ENCODE measurements around the gene SPAG17. TPM values are rescaled to one million over a fixed set of nuclear protein-coding genes. Genes with fewer than 3 reads are reported as not detected.

Gene SPAG17
- total RNA-seq, 1 donor from 2014 or later = 0.52 TPM

DNA sequence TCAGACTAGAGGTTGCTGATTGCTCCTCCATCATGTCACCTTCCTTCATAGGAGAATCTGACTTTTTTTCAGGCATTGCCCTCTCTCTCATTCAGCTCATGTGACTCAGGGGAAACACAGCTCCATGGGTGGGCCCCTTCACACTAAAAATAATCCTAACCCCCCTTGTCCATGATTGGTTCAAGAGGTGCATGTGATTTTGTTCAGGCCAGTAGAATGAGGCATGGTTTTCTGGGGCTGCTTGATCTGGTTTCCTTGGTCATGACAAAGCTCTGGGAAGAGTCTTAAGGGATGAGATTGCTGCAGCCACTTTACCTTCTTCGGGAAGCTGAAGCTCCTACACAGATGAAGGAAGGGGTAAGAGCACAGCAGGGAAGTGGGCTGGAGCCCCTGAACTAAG, 56.3 kb downstream of the SPAG17 start:
- Histone ChIP-seq H3K27ac (ENCODE audit: low read depth, low read length) (no peak overlapping the region), H3K9ac (ENCODE audit: low read depth in 1 of 3, low read length in 3 of 3) (no peak overlapping the region), H3K4me3 (ENCODE audit: low read length in 3 of 3) (no peak overlapping the region), H3K9me3 (ENCODE audit: control insufficient read depth in 3 of 3, low read length in 3 of 3) (no peaks in the 10 kb centered on the region), H3K4me1 (ENCODE audit: control insufficient read depth in 3 of 3, insufficient read depth in 3 of 3, low read length in 3 of 3) (no peaks in the 10 kb centered on the region), H3K36me3 (ENCODE audit: control insufficient read depth in 3 of 3, insufficient read depth in 3 of 3, low read length in 3 of 3) (no peaks in the 10 kb centered on the region), H3K27me3 (ENCODE audit: control insufficient read depth in 3 of 3, insufficient read depth in 3 of 3, low read length in 3 of 3) (no peaks in the 10 kb centered on the region)

DNA sequence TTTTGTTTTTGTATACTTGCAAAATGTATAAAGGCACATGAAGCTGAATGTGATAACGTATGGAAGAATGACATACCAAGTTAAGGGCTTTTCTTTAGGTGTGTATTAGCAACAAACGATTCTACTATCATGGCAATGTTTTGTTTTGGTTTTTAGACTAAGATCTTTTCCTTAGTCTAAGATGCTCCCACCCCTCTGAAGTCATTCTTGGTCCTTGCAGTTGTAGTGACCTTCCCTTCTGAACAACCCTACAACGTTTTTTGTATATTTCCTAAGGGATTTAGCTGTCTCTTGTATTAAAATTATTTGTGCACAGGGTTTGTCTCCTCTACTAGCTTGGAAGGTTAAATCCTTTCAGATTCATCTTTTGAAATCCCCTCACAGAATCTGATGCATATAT, 61.0 kb downstream of the SPAG17 start:
- no peak overlapping the region for H3K27ac ChIP-seq (ENCODE audit: low read depth, low read length)
- no peak overlapping the region for H3K4me3 ChIP-seq (ENCODE audit: low read length in 3 of 3)
- H3K9ac ChIP-seq (ENCODE audit: low read depth in 1 of 3, low read length in 3 of 3) = no peak overlapping the region

DNA sequence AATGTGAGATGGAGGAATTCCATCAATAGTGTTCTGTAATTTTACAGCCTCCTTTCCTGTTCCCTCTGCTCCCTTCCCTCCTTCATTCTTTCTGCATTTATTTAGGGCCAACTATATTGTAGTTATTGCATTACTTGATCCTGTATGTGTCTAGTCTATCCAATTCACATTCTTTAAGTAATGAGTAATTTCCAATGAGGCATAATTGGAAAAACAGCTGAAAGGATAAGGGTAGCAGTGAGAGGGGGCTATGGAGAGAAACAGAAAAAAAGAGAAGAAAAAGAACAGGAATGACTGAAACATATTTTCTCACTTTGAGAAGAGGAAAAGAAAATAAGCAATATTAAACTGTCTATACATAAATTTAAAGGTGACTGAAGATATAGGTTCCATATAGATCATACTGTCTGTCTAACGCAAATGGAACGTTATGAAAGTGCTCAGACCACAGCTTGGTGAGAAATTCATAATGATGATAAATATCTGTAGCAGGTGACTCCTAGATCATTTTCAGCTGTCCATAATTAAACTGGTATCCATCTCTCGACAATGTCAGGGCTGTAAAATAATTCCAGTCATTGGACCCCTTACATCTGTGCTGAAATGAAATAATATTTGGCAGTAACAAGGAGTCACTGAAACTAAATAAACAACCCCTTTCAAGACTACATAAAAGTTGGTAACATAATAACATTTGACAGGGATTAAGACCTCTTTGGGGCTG, 61.8 kb downstream of the SPAG17 start:
- H3K9ac ChIP-seq (ENCODE audit: low read depth in 1 of 3, low read length in 3 of 3) = no peak overlapping the region
- peaks cover 0 to 6% (median 0%) of the 10 kb centered on the region in 3 donors for H3K4me1 ChIP-seq (ENCODE audit: control insufficient read depth in 3 of 3, insufficient read depth in 3 of 3, low read length in 3 of 3)
- no peak overlapping the region for H3K4me3 ChIP-seq (ENCODE audit: low read length in 3 of 3)
- no peaks in the 10 kb centered on the region for H3K9me3 ChIP-seq (ENCODE audit: control insufficient read depth in 3 of 3, low read length in 3 of 3)
- no peaks in the 10 kb centered on the region for H3K36me3 ChIP-seq (ENCODE audit: control insufficient read depth in 3 of 3, insufficient read depth in 3 of 3, low read length in 3 of 3)
- no peak overlapping the region for H3K27ac ChIP-seq (ENCODE audit: low read depth, low read length)
- no peaks in the 10 kb centered on the region for H3K27me3 ChIP-seq (ENCODE audit: control insufficient read depth in 3 of 3, insufficient read depth in 3 of 3, low read length in 3 of 3)

More for the DNA sequence above, 61.0 kb downstream of the SPAG17 start:
- no peaks in the 10 kb centered on the region for H3K36me3 ChIP-seq (ENCODE audit: control insufficient read depth in 3 of 3, insufficient read depth in 3 of 3, low read length in 3 of 3)
- peaks cover 0 to 2% (median 0%) of the 10 kb centered on the region in 3 donors for H3K4me1 ChIP-seq (ENCODE audit: control insufficient read depth in 3 of 3, insufficient read depth in 3 of 3, low read length in 3 of 3)
- no peaks in the 10 kb centered on the region for H3K27me3 ChIP-seq (ENCODE audit: control insufficient read depth in 3 of 3, insufficient read depth in 3 of 3, low read length in 3 of 3)
- no peaks in the 10 kb centered on the region for H3K9me3 ChIP-seq (ENCODE audit: control insufficient read depth in 3 of 3, low read length in 3 of 3)

DNA sequence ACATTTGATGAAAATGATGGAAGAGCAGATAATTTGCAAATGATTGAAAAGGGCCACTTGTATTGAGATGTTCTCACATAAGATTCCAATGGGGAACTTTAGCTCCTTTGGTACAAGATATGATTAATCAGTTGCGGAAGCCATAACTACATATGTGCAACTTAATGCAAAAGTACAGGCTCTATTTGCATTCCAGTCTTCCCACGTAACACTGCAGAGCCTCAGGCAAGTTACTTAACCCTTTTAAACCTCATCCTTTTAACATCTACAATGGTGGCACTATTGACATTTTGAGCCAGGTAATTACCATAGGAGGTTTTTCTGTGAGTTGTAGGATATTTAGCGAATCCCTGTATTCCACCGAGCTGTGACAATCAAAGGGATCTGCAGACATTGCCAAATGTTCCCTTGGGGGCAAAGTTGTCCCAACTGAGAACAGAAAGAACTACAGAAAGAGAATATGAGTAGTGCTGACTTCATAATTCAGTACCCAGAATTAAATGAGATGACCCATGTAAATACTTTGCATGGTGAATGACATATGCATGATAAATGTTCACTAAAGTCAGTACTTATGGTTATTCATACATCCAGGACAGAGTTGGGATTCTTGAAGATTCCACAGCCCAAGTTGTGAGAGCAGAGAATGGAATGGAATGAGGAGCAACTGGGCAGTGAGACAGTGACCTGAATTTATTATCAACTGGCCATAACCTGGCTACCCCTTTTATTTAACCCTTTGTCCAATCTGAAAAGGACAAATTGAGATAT, 62.6 kb downstream of the SPAG17 start:
- Histone ChIP-seq H3K9me3 (ENCODE audit: control insufficient read depth in 3 of 3, low read length in 3 of 3) (no peaks in the 10 kb centered on the region), H3K27me3 (ENCODE audit: control insufficient read depth in 3 of 3, insufficient read depth in 3 of 3, low read length in 3 of 3) (no peaks in the 10 kb centered on the region), H3K36me3 (ENCODE audit: control insufficient read depth in 3 of 3, insufficient read depth in 3 of 3, low read length in 3 of 3) (no peaks in the 10 kb centered on the region), H3K27ac (ENCODE audit: low read depth, low read length) (no peak overlapping the region), H3K9ac (ENCODE audit: low read depth in 1 of 3, low read length in 3 of 3) (no peak overlapping the region), H3K4me3 (ENCODE audit: low read length in 3 of 3) (no peak overlapping the region), H3K4me1 (ENCODE audit: control insufficient read depth in 3 of 3, insufficient read depth in 3 of 3, low read length in 3 of 3) (peaks cover 0 to 9% (median 1%) of the 10 kb centered on the region in 3 donors)

DNA sequence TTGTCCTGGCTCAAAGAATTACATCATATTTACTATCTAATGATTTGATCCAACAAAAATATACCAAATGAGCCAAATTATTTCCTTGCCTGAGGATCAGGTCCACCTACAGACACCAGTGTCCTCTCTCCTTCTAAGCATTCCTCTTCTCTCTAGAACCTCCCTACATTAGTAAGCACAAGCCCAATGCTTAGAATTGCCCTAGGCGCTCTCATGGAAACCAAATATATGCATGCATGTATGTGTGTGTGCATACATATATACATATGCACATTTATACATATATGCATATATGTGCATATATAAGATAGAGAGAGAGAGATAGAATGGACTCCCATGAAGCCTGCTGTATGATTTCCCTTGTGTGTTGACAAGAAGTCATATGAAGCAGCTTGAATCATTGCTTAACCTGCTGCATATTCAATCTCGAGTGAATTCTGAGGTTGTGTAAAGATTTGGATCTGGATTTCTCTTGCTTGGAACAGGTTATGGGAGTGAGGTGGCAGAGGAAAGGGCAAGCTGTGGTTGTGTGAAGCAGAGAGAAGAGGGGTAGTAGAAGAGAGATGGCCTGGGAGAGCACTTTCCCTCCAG, 66.1 kb downstream of the SPAG17 start:
- Histone ChIP-seq H3K4me3 (ENCODE audit: low read length in 3 of 3) (no peak overlapping the region), H3K27me3 (ENCODE audit: control insufficient read depth in 3 of 3, insufficient read depth in 3 of 3, low read length in 3 of 3) (no peaks in the 10 kb centered on the region), H3K9me3 (ENCODE audit: control insufficient read depth in 3 of 3, low read length in 3 of 3) (no peaks in the 10 kb centered on the region), H3K36me3 (ENCODE audit: control insufficient read depth in 3 of 3, insufficient read depth in 3 of 3, low read length in 3 of 3) (no peaks in the 10 kb centered on the region), H3K4me1 (ENCODE audit: control insufficient read depth in 3 of 3, insufficient read depth in 3 of 3, low read length in 3 of 3) (peaks cover 0 to 12% (median 3%) of the 10 kb centered on the region in 3 donors), H3K9ac (ENCODE audit: low read depth in 1 of 3, low read length in 3 of 3) (no peak overlapping the region), H3K27ac (ENCODE audit: low read depth, low read length) (no peak overlapping the region)

DNA sequence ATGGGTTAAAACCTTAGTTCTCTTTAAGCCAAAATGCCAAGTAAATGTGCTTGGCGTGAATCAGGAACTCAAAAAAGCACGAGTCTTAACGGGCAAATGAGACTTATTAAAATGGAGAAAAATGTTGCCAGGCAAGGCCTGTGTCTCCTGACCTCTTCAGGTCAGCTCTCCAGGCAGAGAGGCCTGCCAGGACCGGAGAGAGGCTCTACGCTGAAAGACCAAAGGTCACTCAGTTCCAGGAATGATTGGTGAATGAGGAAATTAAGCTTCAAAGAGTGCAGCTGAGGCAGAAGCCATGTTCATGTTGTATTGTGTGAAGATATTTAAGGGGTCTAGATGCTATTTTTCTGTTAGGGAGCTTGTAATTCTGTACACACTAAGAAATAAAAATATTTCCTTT, 66.6 kb downstream of the SPAG17 start:
- H3K4me1 ChIP-seq (ENCODE audit: control insufficient read depth in 3 of 3, insufficient read depth in 3 of 3, low read length in 3 of 3) = peaks cover 0 to 12% (median 3%) of the 10 kb centered on the region in 3 donors
- no peak overlapping the region for H3K27ac ChIP-seq (ENCODE audit: low read depth, low read length)
- no peak overlapping the region for H3K4me3 ChIP-seq (ENCODE audit: low read length in 3 of 3)
- H3K36me3 ChIP-seq (ENCODE audit: control insufficient read depth in 3 of 3, insufficient read depth in 3 of 3, low read length in 3 of 3) = no peaks in the 10 kb centered on the region
- H3K9ac ChIP-seq (ENCODE audit: low read depth in 1 of 3, low read length in 3 of 3) = no peak overlapping the region
- no peaks in the 10 kb centered on the region for H3K9me3 ChIP-seq (ENCODE audit: control insufficient read depth in 3 of 3, low read length in 3 of 3)
- no peaks in the 10 kb centered on the region for H3K27me3 ChIP-seq (ENCODE audit: control insufficient read depth in 3 of 3, insufficient read depth in 3 of 3, low read length in 3 of 3)

DNA sequence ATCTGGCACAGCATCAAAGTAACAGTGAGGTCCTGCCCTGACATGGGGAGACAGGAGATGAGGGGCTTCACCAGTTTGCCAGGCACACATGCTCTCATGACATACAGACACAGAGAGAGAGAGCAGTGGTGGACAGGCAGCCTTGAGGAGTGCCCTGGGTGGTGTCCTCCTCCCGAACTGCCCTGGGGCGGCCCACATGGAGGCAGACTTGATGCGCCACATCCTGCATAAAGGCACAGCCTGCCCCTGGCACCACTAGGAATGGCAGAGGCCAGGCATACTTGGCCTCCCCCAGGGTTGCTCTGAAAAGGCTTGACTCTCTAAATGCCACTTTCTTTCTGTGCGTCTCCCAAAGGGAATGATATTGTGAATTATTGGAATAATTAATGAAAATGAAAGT, 67.5 kb downstream of the SPAG17 start:
- Histone ChIP-seq H3K9ac (ENCODE audit: low read depth in 1 of 3, low read length in 3 of 3) (no peak overlapping the region), H3K4me1 (ENCODE audit: control insufficient read depth in 3 of 3, insufficient read depth in 3 of 3, low read length in 3 of 3) (peaks cover 0 to 12% (median 3%) of the 10 kb centered on the region in 3 donors), H3K36me3 (ENCODE audit: control insufficient read depth in 3 of 3, insufficient read depth in 3 of 3, low read length in 3 of 3) (no peaks in the 10 kb centered on the region), H3K27ac (ENCODE audit: low read depth, low read length) (no peak overlapping the region), H3K9me3 (ENCODE audit: control insufficient read depth in 3 of 3, low read length in 3 of 3) (no peaks in the 10 kb centered on the region), H3K27me3 (ENCODE audit: control insufficient read depth in 3 of 3, insufficient read depth in 3 of 3, low read length in 3 of 3) (no peaks in the 10 kb centered on the region), H3K4me3 (ENCODE audit: low read length in 3 of 3) (no peak overlapping the region)

DNA sequence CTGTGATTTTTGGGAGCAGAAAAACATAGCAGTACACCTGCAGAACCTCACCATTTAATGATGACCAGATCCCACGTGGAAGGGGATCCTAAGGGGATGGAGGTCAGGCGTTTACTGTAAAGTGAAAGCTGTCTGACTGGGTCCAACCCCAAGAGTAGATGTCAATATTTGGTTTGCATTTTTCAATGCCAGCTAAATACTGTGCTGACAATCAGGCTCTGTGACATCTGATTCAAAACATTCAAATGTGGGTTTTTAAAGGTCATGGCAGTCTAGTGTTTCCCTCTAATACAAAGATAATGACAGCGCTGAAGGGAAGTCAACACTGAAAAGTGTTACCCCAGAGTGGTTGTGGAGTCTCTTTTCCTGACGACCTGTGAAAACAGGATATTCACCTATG, 68.1 kb downstream of the SPAG17 start:
- Histone ChIP-seq H3K9ac (ENCODE audit: low read depth in 1 of 3, low read length in 3 of 3) (no peak overlapping the region), H3K9me3 (ENCODE audit: control insufficient read depth in 3 of 3, low read length in 3 of 3) (no peaks in the 10 kb centered on the region), H3K4me1 (ENCODE audit: control insufficient read depth in 3 of 3, insufficient read depth in 3 of 3, low read length in 3 of 3) (peaks cover 0 to 12% (median 3%) of the 10 kb centered on the region in 3 donors), H3K27me3 (ENCODE audit: control insufficient read depth in 3 of 3, insufficient read depth in 3 of 3, low read length in 3 of 3) (no peaks in the 10 kb centered on the region), H3K36me3 (ENCODE audit: control insufficient read depth in 3 of 3, insufficient read depth in 3 of 3, low read length in 3 of 3) (no peaks in the 10 kb centered on the region), H3K4me3 (ENCODE audit: low read length in 3 of 3) (no peak overlapping the region), H3K27ac (ENCODE audit: low read depth, low read length) (no peak overlapping the region)

DNA sequence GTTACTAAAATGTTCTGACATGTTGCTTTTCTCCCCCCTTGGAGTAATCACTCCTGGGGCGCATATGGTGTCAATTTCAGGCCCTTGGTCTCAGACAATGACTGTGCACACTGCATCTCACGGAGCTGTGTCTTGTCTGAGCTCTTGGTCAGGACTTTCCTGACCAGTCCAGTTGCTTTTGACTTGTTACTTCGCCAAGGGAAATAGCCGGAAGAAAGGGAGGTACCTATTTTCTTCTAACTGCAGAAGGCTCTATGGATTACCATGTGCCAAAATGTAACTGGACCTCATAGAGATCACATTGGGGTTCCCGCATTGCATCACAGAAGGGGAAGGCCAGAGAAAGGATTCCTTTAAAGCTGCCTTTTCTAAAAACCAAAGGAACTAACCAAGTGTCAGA, 68.6 kb downstream of the SPAG17 start:
- Histone ChIP-seq H3K4me1 (ENCODE audit: control insufficient read depth in 3 of 3, insufficient read depth in 3 of 3, low read length in 3 of 3) (peaks cover 0 to 12% (median 3%) of the 10 kb centered on the region in 3 donors), H3K9me3 (ENCODE audit: control insufficient read depth in 3 of 3, low read length in 3 of 3) (no peaks in the 10 kb centered on the region), H3K36me3 (ENCODE audit: control insufficient read depth in 3 of 3, insufficient read depth in 3 of 3, low read length in 3 of 3) (no peaks in the 10 kb centered on the region), H3K4me3 (ENCODE audit: low read length in 3 of 3) (no peak overlapping the region), H3K9ac (ENCODE audit: low read depth in 1 of 3, low read length in 3 of 3) (no peak overlapping the region), H3K27me3 (ENCODE audit: control insufficient read depth in 3 of 3, insufficient read depth in 3 of 3, low read length in 3 of 3) (no peaks in the 10 kb centered on the region), H3K27ac (ENCODE audit: low read depth, low read length) (peak overlapping the region; percentile 20)
